HCT116 (cell line): ENCODE measurements around the gene GMEB2. TPM values are rescaled to one million over a fixed set of nuclear protein-coding genes. Genes with fewer than 3 reads are reported as not detected.

ENCODE experiments used
- ATAC-seq: fragments of 200-7000 bp; cut with Tn5 transposase; 2 replicates; pipeline ENCODE4 v1.9.1; 2020; ENCODE audit warnings: mild to moderate bottlenecking, moderate library complexity
- BruUV-seq: library from RNA; stranded (reverse); fragments of 400-500 nt; replicated peaks from 2 replicates; lab custom pipeline; 2021; lab: Mats Ljungman, UMichigan
- CTCF ChIA-PET: fragments of 300-600 bp; sonication (Branson Sonifier 250); formaldehyde crosslinking; loops from one replicate; lab custom pipeline; 2021; ENCODE audit warnings: antibody characterized with exemption; lab: Charles Lee
- POLR2A ChIA-PET: fragments of 300-600, 350-600 bp; sonication (Branson Sonifier 250); formaldehyde crosslinking; loops from one replicate; lab custom pipeline; 2021; ENCODE audit warnings: antibody characterized with exemption; lab: Charles Lee
- RAD21 ChIA-PET, 2 experiments: fragments of 300-600 bp; sonication (Branson Sonifier 250); formaldehyde crosslinking; loops; one replicate each; lab custom pipeline; 2023; ENCODE audit warnings: low total read pairs in 2 of 2; ENCODE audit not compliant: uncharacterized antibody in 2 of 2, unreplicated experiment in 2 of 2, low non-redundant PET in 1 of 2; lab: Charles Lee
- DNase-seq: peaks from one replicate; pipeline ENCODE4 v3.0.0-alpha.2; 2010; ENCODE audit warnings: low read depth, low spot score
- H2AFZ ChIP-seq: fragments of 200-600 bp; shearing (Covaris generic), sonication (generic); 2 replicates; pipeline ENCODE4 v1.6.1; 2017; ENCODE audit warnings: low read depth, mixed run types, mixed read lengths, antibody characterized with exemption, low read length; ENCODE audit not compliant: poor library complexity, severe bottlenecking
- H3K27ac ChIP-seq: 2 replicates; pipeline ENCODE4 v1.5.1; 2012; ENCODE audit warnings: low read depth, low read length
- H3K27me3 ChIP-seq: fragments of 200-600 bp; sonication (generic); 2 replicates; pipeline ENCODE4 v1.6.1; 2016; ENCODE audit warnings: mixed run types, low read length, mixed read lengths; ENCODE audit not compliant: insufficient read depth
- H3K36me3 ChIP-seq, 2 experiments: fragments of 200-500 bp in 1 of 2; fragments of 200-600 bp in 1 of 2; sonication (Bioruptor generic) in 1 of 2; sonication (generic) in 1 of 2; 2 replicates each; pipeline versions ENCODE4 v1.5.1 to v1.6.1; 2014 to 2016; ENCODE audit warnings: low read length in 2 of 2, inconsistent platforms in 1 of 2, mixed read lengths in 1 of 2, mixed run types in 1 of 2; ENCODE audit not compliant: insufficient read depth in 2 of 2, control insufficient read depth in 1 of 2
- H3K4me1 ChIP-seq, 2 experiments: fragments of 200-600 bp in 1 of 2; sonication (generic) in 1 of 2; 2 replicates each; pipeline versions ENCODE4 v1.5.1 to v1.6.1; 2012 to 2017; ENCODE audit warnings: low read length in 2 of 2, inconsistent platforms in 1 of 2, mild to moderate bottlenecking in 1 of 2, mixed read lengths in 1 of 2, mixed run types in 1 of 2, moderate library complexity in 1 of 2; ENCODE audit not compliant: insufficient read depth in 2 of 2, control insufficient read depth in 1 of 2
- H3K4me2 ChIP-seq: fragments of 200-600 bp; sonication (generic); 2 replicates; pipeline ENCODE4 v1.6.1; 2017; ENCODE audit warnings: mixed run types, low read length, mixed read lengths
- H3K4me3 ChIP-seq, 2 experiments: fragments of 200-600 bp in 1 of 2; sonication (generic) in 1 of 2; replicated peaks in 1 of 2; 2 replicates each; pipeline ENCODE4 v1.5.1; 2011 to 2016; ENCODE audit warnings: low read length in 2 of 2, control low read depth in 1 of 2, low read depth in 1 of 2, mild to moderate bottlenecking in 1 of 2, mixed read lengths in 1 of 2, mixed run types in 1 of 2
- H3K79me2 ChIP-seq: fragments of 200-600 bp; sonication (generic); 2 replicates; pipeline ENCODE4 v1.6.1; 2017; ENCODE audit warnings: mild to moderate bottlenecking, mixed run types, low read length, moderate library complexity, mixed read lengths; ENCODE audit not compliant: insufficient read depth
- H3K9ac ChIP-seq: fragments of 200-600 bp; sonication (generic); 2 replicates; pipeline ENCODE4 v1.6.1; 2016; ENCODE audit warnings: low read length, mixed read lengths
- H3K9me2 ChIP-seq: fragments of 200-600 bp; sonication (generic), shearing (Covaris generic); 2 replicates; pipeline ENCODE4 v1.6.1; 2017; ENCODE audit warnings: mixed run types, mild to moderate bottlenecking, moderate library complexity; ENCODE audit not compliant: insufficient read depth
- H3K9me3 ChIP-seq, 2 experiments: fragments of 200-500 bp in 1 of 2; fragments of 200-600 bp in 1 of 2; sonication (Bioruptor generic) in 1 of 2; sonication (generic) in 1 of 2; 2 replicates each; pipeline ENCODE4 v1.6.1; 2014 to 2017; ENCODE audit warnings: low read length in 2 of 2, mixed read lengths in 2 of 2, inconsistent platforms in 1 of 2, low read depth in 1 of 2, mild to moderate bottlenecking in 1 of 2, mixed run types in 1 of 2, moderate library complexity in 1 of 2; ENCODE audit not compliant: control insufficient read depth in 1 of 2, insufficient read depth in 1 of 2
- H4K20me1 ChIP-seq: fragments of 200-600 bp; sonication (generic), shearing (Covaris generic); 2 replicates; pipeline ENCODE4 v1.6.1; 2017; ENCODE audit warnings: mixed run types, mild to moderate bottlenecking, moderate library complexity; ENCODE audit not compliant: insufficient read depth
- CBX3 ChIP-seq: IDR thresholded peaks from 2 replicates; pipeline ENCODE4 v1.6.1; 2012; ENCODE audit warnings: low read depth
- CEBPB ChIP-seq: IDR thresholded peaks from 2 replicates; pipeline ENCODE4 v1.6.1; 2012; ENCODE audit warnings: low read depth
- EGR1 ChIP-seq: IDR thresholded peaks from 2 replicates; pipeline ENCODE4 v1.6.1; 2012; ENCODE audit warnings: low read depth
- ELF1 ChIP-seq: IDR thresholded peaks from 2 replicates; pipeline ENCODE4 v1.6.1; 2012; ENCODE audit warnings: low read depth, borderline replicate concordance
- EZH2phosphoT487 ChIP-seq: fragments of 200-600 bp; IDR thresholded peaks from 2 replicates; pipeline ENCODE4 v1.6.1; 2018; ENCODE audit warnings: antibody characterized with exemption, borderline replicate concordance
- POLR2A ChIP-seq: IDR thresholded peaks from 2 replicates; pipeline ENCODE4 v1.7.0; 2011; ENCODE audit warnings: borderline replicate concordance; ENCODE audit not compliant: insufficient read depth, insufficient read length; ENCODE audit errors: extremely low read depth
- POLR2AphosphoS5 ChIP-seq: IDR thresholded peaks from 2 replicates; pipeline ENCODE4 v1.6.1; 2011; ENCODE audit warnings: mild to moderate bottlenecking, low read depth, low read length, moderate library complexity
- RAD21 ChIP-seq: IDR thresholded peaks from 2 replicates; pipeline ENCODE4 v1.6.1; 2012; ENCODE audit warnings: low read depth, mild to moderate bottlenecking
- TCF7L2 ChIP-seq: IDR thresholded peaks from 2 replicates; pipeline ENCODE4 v1.7.0; 2011; ENCODE audit warnings: borderline replicate concordance, inconsistent platforms; ENCODE audit not compliant: insufficient read depth, insufficient read length; ENCODE audit errors: extremely low read depth
- YY1 ChIP-seq: IDR thresholded peaks from 2 replicates; pipeline ENCODE4 v1.6.1; 2011; ENCODE audit warnings: low read length, low read depth, moderate library complexity, mild to moderate bottlenecking; ENCODE audit not compliant: insufficient replicate concordance; ENCODE audit errors: extremely low read depth
- ZFX ChIP-seq: fragments of 450-650 bp; IDR thresholded peaks from 2 replicates; pipeline ENCODE4 v1.6.1; 2017
- intact Hi-C: fragments of 100-400 bp; cut with micrococcal nuclease; formaldehyde crosslinking; loops from 2 replicates; pipeline ENCODE4 v1.10.0; 2022
- total RNA-seq: library from RNA; stranded (reverse); gene quantifications from one replicate; pipeline ENCODE4 v1.2.1, GENCODE V29; 2021; ENCODE audit not compliant: unreplicated experiment

Gene GMEB2
- total RNA-seq, 1 experiment from 2014 or later: 13.9 TPM

GRCh38 chr20:63627129-63627750 lies 339 bp upstream of the GMEB2 start (continued):
- TF ChIP-seq CBX3: no peak
- TF ChIP-seq EZH2phosphoT487: no peak
- TF ChIP-seq YY1: peak; percentile 34
- TF ChIP-seq CEBPB: no peak

- H2AFZ ChIP-seq: no peak overlapping the region
- no peaks in the 10 kb centered on the region for H3K9me3 ChIP-seq
- BruUV-seq: no TSS peak
- H3K36me3 ChIP-seq: 0 out of 4 replicates have a peak, but pooled peaks cover 2 to 3% of the 10 kb centered on the region in 2 experiments
- ChIA-PET POLR2A (interaction anchor here (0.7 to 2.0 kb wide), 2 partner anchors 27 to 52 kb away, joined by 3 to 4 read pairs; partner anchors contain the start of gene HELZ2), CTCF (no interaction called here), RAD21 (no interaction called here)
- peak overlapping the region; percentile 98 for H3K4me2 ChIP-seq
- peak overlapping the region; percentile 98 for H3K27ac ChIP-seq
- no peaks in the 10 kb centered on the region for H3K27me3 ChIP-seq
- peak overlapping the region; percentile 98 for H3K9ac ChIP-seq
- DNase-seq (no peak), ATAC-seq (0 out of 2 replicates have a peak, but pooled peaks have one; percentile 10)
- H3K4me1 ChIP-seq: peaks cover 8 to 22% of the 10 kb centered on the region in 2 experiments
- H3K4me3 ChIP-seq: peak overlapping the region; percentile 88 to 91
- intact Hi-C loops: loop anchor here (2.0 to 10.0 kb wide), 3 partner anchors 51 to 89 kb away; partner anchors contain the start of genes HELZ2 and PTK6
- peak; percentile 17 for TF ChIP-seq POLR2A
- TF ChIP-seq RAD21: no peak
- TF ChIP-seq POLR2AphosphoS5: no peak
- no peak for TF ChIP-seq ELF1
- TF ChIP-seq TCF7L2: no peak
- TF ChIP-seq EGR1: peak; percentile 62
- no peak for TF ChIP-seq ZFX
- H3K9me2 ChIP-seq: no peaks in the 10 kb centered on the region
- peaks cover 58% of the 10 kb centered on the region for H3K79me2 ChIP-seq
- no peaks in the 10 kb centered on the region for H4K20me1 ChIP-seq
These were observed 1.0 kb downstream of the GMEB2 start for GRCh38 chr20:63625771-63626423.
